ENCODE measurements around the gene GALNT2.

GRCh38 chr1:230052665-230053064 lies 14.4 kb upstream of the GALNT2 start:
- TF ChIP-seq CTCF (IDR thresholded peaks at IDR 0.05) (no peak), POLR2AphosphoS5 (IDR thresholded peaks at IDR 0.05) (no peak)
